Choroid plexus epithelial cell (primary cell): Measurements from ENCODE around the gene CWH43.
A peak's percentile ranks its signal among the peaks of the same experiment; 100 is the strongest.
"Not testable (repeated sequence)": the region's sequence is repeated elsewhere in the genome, so short reads cannot be mapped to it uniquely, and the experiment has no call there.

Source experiments
- DNase-seq: peaks from one replicate; pipeline ENCODE4 v3.0.0-alpha.2; 2010; ENCODE audit warnings: low read depth
- H3K4me3 ChIP-seq: 2 replicates; pipeline ENCODE4 v1.5.1; 2011; ENCODE audit warnings: low read depth, mild to moderate bottlenecking, control low read depth, low read length, moderate library complexity
- TF ChIP-seq, protein P1 (sequence below): conservative IDR thresholded peaks from 2 replicates; pipeline ENCODE4 v1.5.1; 2011; ENCODE audit warnings: low read depth, mild to moderate bottlenecking, control low read depth, inconsistent platforms, low read length, moderate library complexity

Gene CWH43

DNA sequence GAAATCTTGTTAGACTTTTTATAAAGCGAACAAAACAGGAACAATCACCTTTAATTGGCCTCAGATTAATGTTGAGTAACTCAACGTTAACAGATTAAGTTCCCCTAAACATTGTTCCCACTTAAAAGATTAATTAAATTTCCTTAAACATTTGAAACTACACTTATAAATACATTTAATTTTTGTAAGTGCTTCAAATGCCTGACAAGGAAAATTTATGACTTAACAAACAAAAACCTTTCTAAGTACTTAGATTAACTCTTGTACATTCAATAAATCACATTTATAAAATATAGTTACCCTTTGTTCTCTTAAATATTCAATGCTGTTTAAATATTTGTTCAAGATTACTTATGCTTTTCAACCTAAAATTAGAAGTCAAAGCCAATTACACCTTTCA lies 40.1 kb upstream of the CWH43 start:
- TF ChIP-seq, protein P1, sequence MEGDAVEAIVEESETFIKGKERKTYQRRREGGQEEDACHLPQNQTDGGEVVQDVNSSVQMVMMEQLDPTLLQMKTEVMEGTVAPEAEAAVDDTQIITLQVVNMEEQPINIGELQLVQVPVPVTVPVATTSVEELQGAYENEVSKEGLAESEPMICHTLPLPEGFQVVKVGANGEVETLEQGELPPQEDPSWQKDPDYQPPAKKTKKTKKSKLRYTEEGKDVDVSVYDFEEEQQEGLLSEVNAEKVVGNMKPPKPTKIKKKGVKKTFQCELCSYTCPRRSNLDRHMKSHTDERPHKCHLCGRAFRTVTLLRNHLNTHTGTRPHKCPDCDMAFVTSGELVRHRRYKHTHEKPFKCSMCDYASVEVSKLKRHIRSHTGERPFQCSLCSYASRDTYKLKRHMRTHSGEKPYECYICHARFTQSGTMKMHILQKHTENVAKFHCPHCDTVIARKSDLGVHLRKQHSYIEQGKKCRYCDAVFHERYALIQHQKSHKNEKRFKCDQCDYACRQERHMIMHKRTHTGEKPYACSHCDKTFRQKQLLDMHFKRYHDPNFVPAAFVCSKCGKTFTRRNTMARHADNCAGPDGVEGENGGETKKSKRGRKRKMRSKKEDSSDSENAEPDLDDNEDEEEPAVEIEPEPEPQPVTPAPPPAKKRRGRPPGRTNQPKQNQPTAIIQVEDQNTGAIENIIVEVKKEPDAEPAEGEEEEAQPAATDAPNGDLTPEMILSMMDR, result no peak
- no peak for DNase-seq
- H3K4me3 ChIP-seq, result no peak overlapping the region

DNA sequence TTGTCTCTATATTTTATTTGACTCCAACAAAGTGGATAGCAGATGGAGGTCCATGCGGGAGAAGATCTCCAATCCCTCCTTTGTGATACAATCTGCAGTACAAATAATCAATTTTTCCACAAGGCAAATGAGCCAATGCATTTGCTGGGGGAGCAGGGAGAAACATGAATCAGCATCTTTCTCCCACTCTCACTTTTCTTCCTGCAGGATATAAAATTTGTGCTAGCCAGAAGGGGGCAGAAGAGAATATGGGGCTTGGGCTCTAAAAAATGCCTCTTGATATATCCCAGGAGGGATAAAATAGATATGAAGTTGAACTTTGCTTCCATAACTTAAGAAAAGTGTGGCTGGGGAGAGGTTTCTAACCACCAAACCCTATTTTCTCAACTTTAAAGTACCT lies 38.3 kb upstream of the CWH43 start:
- TF ChIP-seq, protein P1, result peak; percentile 7
- no peak for DNase-seq
- H3K4me3 ChIP-seq, result no peak overlapping the region

DNA sequence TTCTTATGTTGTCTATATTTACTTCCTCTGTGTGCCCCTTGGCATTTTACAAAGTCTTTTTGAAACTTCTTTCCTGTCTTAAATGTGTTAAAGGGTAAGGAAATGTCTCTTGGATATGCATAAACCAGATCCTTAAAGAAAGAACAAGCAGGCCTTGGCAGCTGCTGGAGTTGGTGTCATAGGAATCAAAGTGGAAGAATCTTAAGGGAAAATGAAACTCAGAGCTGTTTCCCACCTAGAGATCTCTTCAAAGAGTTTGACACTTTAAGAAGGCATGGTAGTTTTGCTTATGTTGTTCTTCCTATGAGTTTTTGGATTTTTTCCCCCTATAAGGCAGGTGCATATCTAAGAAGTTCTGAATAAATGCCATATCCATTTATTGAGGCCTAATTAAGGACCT lies 37.0 kb upstream of the CWH43 start:
- TF ChIP-seq, protein P1, result no peak
- no peak overlapping the region for H3K4me3 ChIP-seq
- DNase-seq, result no peak

DNA sequence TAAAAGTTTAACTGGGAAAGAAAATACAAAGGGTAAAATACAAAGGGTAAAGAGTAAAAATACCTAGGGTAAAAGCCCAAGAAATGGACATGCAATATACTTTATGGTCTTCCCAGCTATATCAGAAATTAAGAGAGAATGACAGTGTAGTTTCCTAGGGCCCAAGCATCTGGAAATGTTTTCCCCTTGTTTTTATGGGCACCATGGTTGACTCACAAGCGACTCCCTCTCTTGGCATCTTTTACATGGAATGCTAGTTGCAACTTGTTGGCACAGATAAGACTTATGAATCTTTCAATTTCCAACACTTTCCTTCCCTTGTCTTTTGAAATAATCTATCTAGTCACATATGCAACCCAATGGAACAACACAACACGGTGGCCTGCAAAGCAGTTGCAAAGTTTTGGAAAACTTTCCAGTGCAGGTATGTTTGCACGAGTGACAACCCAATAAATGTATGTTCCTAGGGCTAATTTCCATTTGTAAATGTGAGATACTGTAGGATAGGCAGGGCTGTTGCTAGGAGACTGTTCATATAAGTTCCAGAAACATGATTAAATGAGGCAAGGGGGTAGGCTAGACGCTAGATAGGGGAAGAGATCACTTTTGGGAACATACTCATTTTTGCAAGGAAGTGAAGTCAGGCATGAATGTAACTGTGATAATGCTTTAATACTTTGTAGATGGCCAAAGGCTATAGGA lies 36.4 kb upstream of the CWH43 start:
- DNase-seq, result no peak
- TF ChIP-seq, protein P1, result no peak
- H3K4me3 ChIP-seq, result no peak overlapping the region

DNA sequence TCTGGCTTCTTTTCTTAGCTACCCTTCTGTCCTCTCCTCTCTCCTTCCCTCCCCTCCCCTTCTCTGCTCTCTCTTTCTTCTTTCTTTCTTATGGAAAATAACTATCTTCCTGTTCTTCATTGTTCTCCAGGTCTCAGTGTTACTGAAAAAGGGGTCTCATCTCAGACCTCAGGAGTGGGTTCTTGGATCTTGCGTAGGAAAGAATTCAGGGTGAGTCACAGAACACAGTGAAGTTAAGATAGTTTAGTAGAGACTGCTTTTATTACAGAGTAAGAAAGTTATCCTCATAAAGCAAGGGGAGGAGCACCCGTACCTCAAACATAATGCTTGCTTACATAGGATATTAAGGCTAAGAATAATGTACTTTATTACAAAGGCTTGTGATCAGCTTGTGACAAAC lies 31.8 kb upstream of the CWH43 start:
- peak; percentile 34 for DNase-seq
- H3K4me3 ChIP-seq, result no peak overlapping the region
- TF ChIP-seq, protein P1, result no peak

DNA sequence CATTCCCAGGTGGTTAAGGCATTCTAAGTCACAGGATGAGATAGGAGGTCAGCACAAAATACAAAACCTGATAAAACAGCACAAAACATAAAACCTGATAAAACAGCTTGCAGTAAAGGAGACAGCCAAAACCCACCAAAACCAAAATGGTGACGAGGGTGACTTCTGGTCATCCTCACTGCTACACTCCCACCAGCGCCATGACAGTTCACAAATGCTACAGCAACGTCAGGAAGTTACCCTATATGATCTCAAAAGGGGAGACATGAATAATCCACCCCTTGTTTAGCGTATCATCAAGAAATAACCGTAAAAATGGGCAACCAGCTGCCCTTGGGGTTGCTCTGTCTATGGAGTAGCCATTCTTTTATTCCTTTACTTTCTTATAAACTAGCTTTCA lies 28.7 kb upstream of the CWH43 start:
- H3K4me3 ChIP-seq, DNase-seq: not testable (repeated sequence)

DNA sequence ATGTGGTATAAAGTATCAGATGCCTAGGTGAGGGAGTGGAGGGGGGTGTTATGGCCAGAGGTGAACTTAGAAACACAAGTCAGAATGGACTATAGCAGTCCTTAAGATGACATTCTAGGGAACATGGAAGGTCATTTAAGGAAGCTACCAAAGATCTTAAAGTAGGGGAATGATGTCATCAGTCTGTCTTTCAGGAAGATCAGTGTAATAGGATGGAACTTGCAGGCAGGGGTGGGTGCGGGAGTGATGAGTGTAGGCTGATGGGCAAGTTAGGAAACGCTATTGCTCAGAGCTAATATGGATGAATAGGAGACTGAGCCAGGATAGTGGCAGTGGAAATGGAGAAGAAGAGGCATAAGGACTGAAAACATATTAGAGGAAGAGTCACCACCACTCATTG lies 27.5 kb upstream of the CWH43 start:
- no peak overlapping the region for H3K4me3 ChIP-seq
- DNase-seq, result no peak
- TF ChIP-seq, protein P1, result no peak
